SU-DHL-6 (cell line): ENCODE measurements around the gene CNKSR3.

ENCODE experiments used
- H2AFZ ChIP-seq: fragments of 200-600 bp; sonication (generic); 2 replicates; pipeline ENCODE4 v1.6.1; 2014; ENCODE audit warnings: low read depth, mild to moderate bottlenecking, moderate library complexity, mixed read lengths, antibody characterized with exemption, low read length; ENCODE audit not compliant: severe bottlenecking
- H3F3A ChIP-seq: fragments of 200-600 bp; shearing (Covaris generic); 2 replicates; pipeline ENCODE4 v1.6.0; 2016; ENCODE audit warnings: antibody characterized with exemption, mild to moderate bottlenecking; ENCODE audit not compliant: insufficient read depth
- H3K27ac ChIP-seq: fragments of 200-600 bp; sonication (generic); 2 replicates; pipeline ENCODE4 v1.5.1; 2016; ENCODE audit warnings: low read depth, mild to moderate bottlenecking, low read length, moderate library complexity, mixed read lengths
- H3K27me3 ChIP-seq: fragments of 200-600 bp; sonication (generic), shearing (Covaris generic); 2 replicates; pipeline ENCODE4 v1.6.0; 2014; ENCODE audit warnings: mild to moderate bottlenecking, low read length
- H3K36me3 ChIP-seq: fragments of 200-600 bp; sonication (generic); 2 replicates; pipeline ENCODE4 v1.6.1; 2014; ENCODE audit warnings: mild to moderate bottlenecking, low read length, mixed read lengths
- H3K4me2 ChIP-seq: fragments of 300-600, 200-600 bp; shearing (Covaris generic), sonication (generic); 2 replicates; pipeline ENCODE4 v1.6.0; 2014; ENCODE audit warnings: low read length, low read depth, mild to moderate bottlenecking; ENCODE audit not compliant: poor library complexity, severe bottlenecking
- H3K4me3 ChIP-seq: fragments of 200-600 bp; sonication (generic); 2 replicates; pipeline ENCODE4 v1.5.1; 2014; ENCODE audit warnings: antibody characterized with exemption, low read length, mild to moderate bottlenecking, mixed read lengths; ENCODE audit not compliant: insufficient read depth, poor library complexity, severe bottlenecking
- H3K79me2 ChIP-seq: fragments of 200-600 bp; sonication (generic); 2 replicates; pipeline ENCODE4 v1.6.1; 2014; ENCODE audit warnings: mild to moderate bottlenecking, low read length, moderate library complexity; ENCODE audit not compliant: insufficient read depth
- H3K9ac ChIP-seq: fragments of 200-600 bp; sonication (generic); 2 replicates; pipeline ENCODE4 v1.7.0; 2014; ENCODE audit warnings: mild to moderate bottlenecking, low read length
- H3K9me2 ChIP-seq: fragments of 200-600 bp; sonication (generic); replicated peaks from 2 replicates; pipeline ENCODE4 v1.6.1; 2014; ENCODE audit warnings: low read length; ENCODE audit not compliant: insufficient read depth
- H3K9me3 ChIP-seq: fragments of 200-600 bp; sonication (generic); 2 replicates; pipeline ENCODE4 v1.6.1; 2014; ENCODE audit warnings: low read length, mixed read lengths; ENCODE audit not compliant: insufficient read depth
- H4K20me1 ChIP-seq: fragments of 200-600 bp; sonication (generic); 2 replicates; pipeline ENCODE4 v1.6.1; 2014; ENCODE audit warnings: low read depth, mild to moderate bottlenecking, antibody characterized with exemption, low read length, moderate library complexity, mixed read lengths
- EZH2phosphoT487 ChIP-seq: fragments of 200-600 bp; sonication (generic), shearing (Covaris generic); conservative IDR thresholded peaks from 2 replicates; pipeline ENCODE4 v1.6.1; 2018; ENCODE audit warnings: mild to moderate bottlenecking, antibody characterized with exemption, low read length, moderate library complexity, mixed read lengths
- TF ChIP-seq, protein P1 (sequence below): fragments of 200-600 bp; sonication (generic); IDR thresholded peaks from one replicate; pipeline ENCODE4 v1.5.1; 2017; ENCODE audit warnings: antibody characterized with exemption, mild to moderate bottlenecking, low read length, moderate library complexity; ENCODE audit not compliant: insufficient read depth, poor library complexity, severe bottlenecking

Gene CNKSR3

DNA sequence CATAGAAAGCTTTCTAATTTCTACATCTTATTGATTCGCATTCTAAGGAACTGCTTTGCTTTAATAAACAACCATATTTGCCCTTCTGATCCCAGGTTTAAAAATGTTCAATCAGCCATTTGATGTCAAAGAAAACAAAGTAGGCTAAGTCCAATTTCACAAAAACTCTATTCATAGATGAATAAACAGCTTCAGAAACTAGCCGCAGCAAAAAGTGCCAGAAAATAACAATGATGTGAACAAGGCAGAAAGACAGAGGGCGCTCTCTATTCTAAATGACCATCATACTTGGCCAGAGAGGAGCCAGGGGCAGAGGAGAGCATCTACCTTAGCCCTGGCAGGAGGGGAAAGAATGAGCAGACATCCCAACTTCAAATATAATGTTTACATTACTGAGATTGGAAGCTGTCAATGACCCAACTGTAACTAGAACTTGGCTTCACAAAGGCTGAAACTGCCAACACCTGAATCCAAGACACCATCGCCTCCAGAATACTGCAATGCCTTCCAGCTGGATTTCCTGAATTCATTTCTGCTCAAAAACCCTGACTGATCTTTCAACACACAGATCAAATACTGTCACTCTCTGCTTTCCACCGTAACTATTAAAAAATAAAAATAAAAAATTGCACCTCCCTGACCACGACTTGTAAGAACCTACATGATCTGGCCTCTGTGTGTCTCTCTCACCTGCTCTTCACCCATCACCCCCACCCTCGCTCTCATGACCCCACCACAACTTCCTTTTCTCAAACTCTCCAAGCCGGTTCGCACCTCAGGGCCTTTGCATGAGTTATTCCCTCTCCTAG, 9.5 kb downstream of the CNKSR3 start:
- Histone ChIP-seq H3F3A (no peaks in the 10 kb centered on the region), H3K9me2 (no peaks in the 10 kb centered on the region), H3K27me3 (no peaks in the 10 kb centered on the region), H3K9me3 (no peaks in the 10 kb centered on the region), H3K27ac (no peak overlapping the region), H3K4me2 (no peak overlapping the region), H2AFZ (no peak overlapping the region), H3K79me2 (no peaks in the 10 kb centered on the region), H3K9ac (no peak overlapping the region), H3K4me3 (no peak overlapping the region), H3K36me3 (no peaks in the 10 kb centered on the region), H4K20me1 (no peaks in the 10 kb centered on the region)
- no peak for TF ChIP-seq EZH2phosphoT487
- TF ChIP-seq, protein P1, sequence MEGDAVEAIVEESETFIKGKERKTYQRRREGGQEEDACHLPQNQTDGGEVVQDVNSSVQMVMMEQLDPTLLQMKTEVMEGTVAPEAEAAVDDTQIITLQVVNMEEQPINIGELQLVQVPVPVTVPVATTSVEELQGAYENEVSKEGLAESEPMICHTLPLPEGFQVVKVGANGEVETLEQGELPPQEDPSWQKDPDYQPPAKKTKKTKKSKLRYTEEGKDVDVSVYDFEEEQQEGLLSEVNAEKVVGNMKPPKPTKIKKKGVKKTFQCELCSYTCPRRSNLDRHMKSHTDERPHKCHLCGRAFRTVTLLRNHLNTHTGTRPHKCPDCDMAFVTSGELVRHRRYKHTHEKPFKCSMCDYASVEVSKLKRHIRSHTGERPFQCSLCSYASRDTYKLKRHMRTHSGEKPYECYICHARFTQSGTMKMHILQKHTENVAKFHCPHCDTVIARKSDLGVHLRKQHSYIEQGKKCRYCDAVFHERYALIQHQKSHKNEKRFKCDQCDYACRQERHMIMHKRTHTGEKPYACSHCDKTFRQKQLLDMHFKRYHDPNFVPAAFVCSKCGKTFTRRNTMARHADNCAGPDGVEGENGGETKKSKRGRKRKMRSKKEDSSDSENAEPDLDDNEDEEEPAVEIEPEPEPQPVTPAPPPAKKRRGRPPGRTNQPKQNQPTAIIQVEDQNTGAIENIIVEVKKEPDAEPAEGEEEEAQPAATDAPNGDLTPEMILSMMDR: no peak

DNA sequence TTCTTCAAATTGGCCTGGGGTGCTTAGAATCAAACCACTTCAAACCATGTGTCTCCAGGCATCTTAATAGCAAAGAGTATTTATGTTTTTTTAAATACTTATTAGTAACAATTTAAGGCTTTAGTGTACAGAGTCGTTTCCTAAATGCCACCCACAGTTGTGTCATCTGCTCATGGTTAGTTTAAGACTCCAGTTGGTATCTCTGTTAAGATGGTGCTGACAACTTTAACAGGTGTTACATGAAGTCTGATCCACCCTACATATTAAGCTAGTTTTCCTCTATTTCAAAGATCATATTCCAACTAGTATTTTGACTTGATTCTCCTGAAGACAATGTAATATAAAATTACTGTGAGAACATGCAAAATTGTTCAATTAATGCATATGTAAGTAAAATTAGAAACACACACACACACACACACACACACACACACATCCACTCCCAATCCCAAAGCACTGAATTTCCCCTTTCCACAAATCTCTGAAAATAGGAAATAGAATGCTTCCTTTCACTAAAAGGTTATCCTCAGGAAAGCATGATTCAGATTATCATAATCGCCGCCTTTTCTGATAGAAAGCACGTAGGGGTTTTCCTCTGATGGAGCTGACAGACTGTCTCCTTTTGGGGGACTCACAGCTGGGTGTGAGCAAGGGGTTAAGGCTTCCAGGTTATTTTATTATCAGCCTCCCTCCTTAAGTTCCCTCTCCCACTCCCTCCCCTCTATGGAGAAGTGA, 10.5 kb downstream of the CNKSR3 start:
- H3K9ac ChIP-seq: no peak overlapping the region
- H2AFZ ChIP-seq: no peak overlapping the region
- H3K27me3 ChIP-seq: no peaks in the 10 kb centered on the region
- no peaks in the 10 kb centered on the region for H4K20me1 ChIP-seq
- no peaks in the 10 kb centered on the region for H3K9me3 ChIP-seq
- H3F3A ChIP-seq: no peaks in the 10 kb centered on the region
- H3K4me3 ChIP-seq: no peak overlapping the region
- no peak for TF ChIP-seq EZH2phosphoT487
- TF ChIP-seq, protein P1: no peak
- H3K36me3 ChIP-seq: no peaks in the 10 kb centered on the region
- no peaks in the 10 kb centered on the region for H3K9me2 ChIP-seq
- H3K27ac ChIP-seq: no peak overlapping the region
- no peak overlapping the region for H3K4me2 ChIP-seq
- H3K79me2 ChIP-seq: no peaks in the 10 kb centered on the region

DNA sequence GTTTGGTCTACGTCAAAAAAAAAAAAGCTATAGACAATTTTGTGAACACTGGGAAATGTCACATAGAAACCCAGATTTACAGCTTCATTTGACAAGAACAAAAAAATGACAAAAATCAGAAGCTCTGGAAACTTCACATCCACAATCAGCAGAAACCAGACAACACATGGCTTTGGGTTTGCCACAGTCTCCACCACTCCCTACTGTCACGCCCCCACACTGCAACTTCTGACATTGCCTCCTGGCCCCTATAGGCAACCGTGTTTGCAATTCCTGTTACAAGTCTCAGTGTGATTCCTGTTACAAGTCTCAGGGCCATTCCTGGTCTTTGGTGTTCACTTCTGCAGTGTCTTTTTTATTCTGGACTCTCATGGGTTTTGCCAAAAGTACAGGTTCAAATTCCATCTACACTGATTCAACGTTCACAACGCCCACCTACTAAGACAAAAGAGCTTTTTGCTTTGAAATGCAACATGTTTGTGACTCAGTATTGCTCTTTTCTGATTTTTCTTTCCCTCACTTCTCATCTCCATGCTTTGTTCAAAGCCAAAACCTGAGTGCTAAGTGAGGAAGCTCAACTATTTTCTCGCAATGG, 12.0 kb downstream of the CNKSR3 start:
- H3K27ac ChIP-seq: no peak overlapping the region
- H3K27me3 ChIP-seq: no peaks in the 10 kb centered on the region
- no peak overlapping the region for H3K9ac ChIP-seq
- H3K9me2 ChIP-seq: no peaks in the 10 kb centered on the region
- no peak overlapping the region for H3K4me3 ChIP-seq
- H3K4me2 ChIP-seq: no peak overlapping the region
- H3K9me3 ChIP-seq: no peaks in the 10 kb centered on the region
- H2AFZ ChIP-seq: no peak overlapping the region
- no peaks in the 10 kb centered on the region for H3K79me2 ChIP-seq
- H3F3A ChIP-seq: no peaks in the 10 kb centered on the region
- no peaks in the 10 kb centered on the region for H4K20me1 ChIP-seq
- no peaks in the 10 kb centered on the region for H3K36me3 ChIP-seq
- TF ChIP-seq EZH2phosphoT487: no peak
- TF ChIP-seq, protein P1: no peak
